GM23338 (cell line): Measurements from ENCODE around the gene LNPEP.

Source experiments
- CREB1 ChIP-seq: fragments of 250-450 bp; sonication (Bioruptor Pico); IDR thresholded peaks from 2 replicates; pipeline ENCODE4 v1.5.0; 2020; ENCODE audit warnings: low read depth, mild to moderate bottlenecking, moderate library complexity
- CTCF ChIP-seq, 2 experiments: fragments of 200-600 bp in 1 of 2; sonication (generic) in 1 of 2; conservative IDR thresholded peaks; 2 replicates each; pipeline versions ENCODE4 v1.5.1 to v1.6.1; 2016 to 2017; ENCODE audit warnings: antibody characterized with exemption in 2 of 2, low read depth in 2 of 2, mild to moderate bottlenecking in 2 of 2, moderate library complexity in 1 of 2
- EZH2 ChIP-seq: fragments of 200-600 bp; sonication (generic); IDR thresholded peaks from one replicate; pipeline ENCODE4 v1.8.0; 2017; ENCODE audit warnings: antibody characterized with exemption, mild to moderate bottlenecking, low read depth; ENCODE audit not compliant: unreplicated experiment
- EZH2phosphoT487 ChIP-seq: fragments of 200-600 bp; sonication (generic); IDR thresholded peaks from one replicate; pipeline ENCODE4 v1.8.1; 2018; ENCODE audit warnings: antibody characterized with exemption; ENCODE audit not compliant: unreplicated experiment
- JUNB ChIP-seq: IDR thresholded peaks from one replicate; pipeline ENCODE4 v1.6.1; 2016; ENCODE audit warnings: antibody characterized with exemption; ENCODE audit not compliant: unreplicated experiment
- POLR2AphosphoS5 ChIP-seq: IDR thresholded peaks from 2 replicates; pipeline ENCODE4 v1.6.1; 2016; ENCODE audit warnings: antibody characterized with exemption, low read depth
- REST ChIP-seq: IDR thresholded peaks from one replicate; pipeline ENCODE4 v1.6.1; 2018; ENCODE audit warnings: antibody characterized with exemption; ENCODE audit not compliant: unreplicated experiment

- TF ChIP-seq CTCF (conservative IDR thresholded peaks at IDR 0.05; ENCODE audit: low read depth in 2 of 2), result no peak
- TF ChIP-seq REST, result no peak
- no peak for TF ChIP-seq EZH2
- TF ChIP-seq POLR2AphosphoS5, result no peak
- TF ChIP-seq JUNB, result no peak
- TF ChIP-seq EZH2phosphoT487, result no peak
- TF ChIP-seq CREB1 (CRISPR knock-in tag), result no peak
These were observed 58.6 kb downstream of the LNPEP start for GRCh38 chr5:96994493-96994892.
